ENCODE results near the gene ACTL6A.
"Not testable (repeated sequence)": the region's sequence is repeated elsewhere in the genome, so short reads cannot be mapped to it uniquely, and the experiment has no call there.

Gene ACTL6A

DNA sequence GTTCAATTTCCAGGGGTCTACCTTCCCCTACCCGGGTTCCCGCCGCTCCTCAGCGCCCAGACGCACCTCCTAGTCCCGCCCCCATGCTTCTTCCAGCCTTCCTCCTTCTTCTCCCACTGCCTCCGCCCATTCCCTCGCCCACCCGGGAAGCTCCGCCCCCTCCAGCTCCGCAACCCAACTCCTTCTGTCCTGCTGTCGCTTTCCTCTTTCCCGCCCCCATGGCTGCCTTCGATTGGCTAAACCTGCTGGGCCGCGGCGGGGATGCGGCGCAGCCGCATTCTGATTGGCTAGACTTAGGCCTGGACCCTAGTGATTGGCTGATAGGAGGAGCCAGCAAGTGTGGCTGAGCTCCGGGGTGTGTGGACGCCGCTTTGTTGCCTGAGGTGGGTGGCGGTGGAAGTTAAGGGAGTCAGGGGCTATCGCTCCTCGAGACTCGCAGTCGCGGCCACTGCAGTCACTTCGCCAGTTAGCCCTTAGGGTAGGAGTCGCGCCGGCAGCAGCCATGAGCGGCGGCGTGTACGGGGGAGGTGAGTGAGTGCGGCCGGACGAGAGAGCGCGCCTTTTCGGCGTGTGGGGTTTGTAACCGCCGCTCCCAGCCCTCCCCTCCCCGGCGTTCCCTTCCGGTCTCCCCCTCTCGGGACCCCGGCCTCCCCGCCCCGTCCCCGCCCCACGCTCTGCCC, at the start of gene ACTL6A:
Gene ACTL6A, plus strand, starts transcription at position 336 of the 680 bp plus-strand sequence. Its CDS starts 167 bp downstream, at position 503.
- DNase-seq (peak; percentile 99), ATAC-seq (peak; percentile 97)
- H3K4me1 Mint-ChIP-seq, result peaks cover 37% of the 10 kb centered on the region
- peak within 1 kb of the TSS; percentile 93 for H3K4me3 Mint-ChIP-seq
- H3K27me3 Mint-ChIP-seq, result peaks cover 2% of the 10 kb centered on the region
- H3K36me3 Mint-ChIP-seq (ENCODE audit: low read depth), result peaks cover 6% of the 10 kb centered on the region
- peak within 1 kb of the TSS; percentile 97 for H3K27ac Mint-ChIP-seq
- H3K9me3 Mint-ChIP-seq, result no peaks in the 10 kb centered on the region

DNA sequence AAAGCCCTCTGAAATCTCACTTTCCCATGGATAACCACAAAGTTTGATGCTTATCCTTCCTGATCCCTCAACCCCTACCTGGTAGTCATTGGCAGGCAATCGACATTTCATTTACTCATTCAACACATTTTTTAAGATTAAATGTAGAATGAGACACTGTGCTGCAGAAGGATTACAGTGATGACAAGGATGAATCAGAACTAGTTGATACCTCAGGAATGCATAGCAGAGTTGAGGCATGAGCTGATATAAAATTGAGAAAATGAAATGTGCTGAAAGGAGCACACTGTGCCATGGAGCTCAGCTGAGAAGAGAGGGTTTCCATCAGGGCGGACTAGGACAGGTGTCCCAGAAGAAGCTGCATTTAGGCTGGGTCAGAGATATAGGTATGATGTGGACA, 48.9 kb upstream of the ACTL6A start:
- no peak overlapping the region for H3K27ac Mint-ChIP-seq
- DNase-seq, result no peak
- no peak overlapping the region for H3K4me3 Mint-ChIP-seq
- H3K9me3 Mint-ChIP-seq, result peaks cover 4% of the 10 kb centered on the region
- H3K27me3 Mint-ChIP-seq, result no peaks in the 10 kb centered on the region
- no peaks in the 10 kb centered on the region for H3K36me3 Mint-ChIP-seq (ENCODE audit: low read depth)
- H3K4me1 Mint-ChIP-seq, result no peaks in the 10 kb centered on the region
- ATAC-seq, result no peak

DNA sequence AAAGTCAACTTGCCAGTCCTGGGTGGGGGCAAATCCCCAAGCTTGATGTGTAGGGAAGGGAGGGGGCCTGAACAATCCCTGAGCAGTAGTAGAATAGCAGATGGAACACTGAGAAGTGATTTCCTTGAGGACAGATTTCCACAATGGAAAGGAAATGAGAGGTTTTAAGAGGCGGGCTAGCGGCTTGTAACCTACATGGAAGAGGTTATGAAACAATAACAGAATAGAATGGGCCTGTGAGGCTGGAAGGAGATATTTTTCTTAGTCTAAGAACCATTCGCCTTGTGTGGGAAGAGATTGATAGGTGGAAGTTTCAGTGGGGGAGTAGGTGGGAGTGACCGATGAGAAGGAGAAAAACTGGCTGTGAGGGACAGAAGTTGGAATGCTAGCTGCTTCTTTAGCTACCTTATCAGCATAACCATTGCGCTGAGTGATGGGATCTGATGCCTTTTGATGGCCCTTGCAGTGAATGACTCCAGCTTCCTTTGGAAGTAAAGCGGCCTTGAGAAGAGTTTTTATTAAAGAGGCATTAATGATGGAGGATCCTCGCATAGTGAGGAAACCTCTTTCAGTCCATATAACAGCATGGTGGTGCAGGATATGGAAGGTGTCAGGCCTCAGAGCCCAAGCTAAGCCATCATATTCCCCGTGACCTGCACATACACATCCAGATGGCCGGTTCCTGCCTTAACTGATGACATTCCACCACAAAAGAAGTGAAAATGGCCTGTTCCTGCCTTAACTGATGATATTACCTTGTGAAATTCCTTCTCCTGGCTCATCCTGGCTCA, 46.1 kb upstream of the ACTL6A start:
- H3K27ac Mint-ChIP-seq; H3K27me3 Mint-ChIP-seq; H3K4me1 Mint-ChIP-seq; ATAC-seq; H3K4me3 Mint-ChIP-seq; H3K36me3 Mint-ChIP-seq (ENCODE audit: low read depth); H3K9me3 Mint-ChIP-seq; DNase-seq: not testable (repeated sequence)

DNA sequence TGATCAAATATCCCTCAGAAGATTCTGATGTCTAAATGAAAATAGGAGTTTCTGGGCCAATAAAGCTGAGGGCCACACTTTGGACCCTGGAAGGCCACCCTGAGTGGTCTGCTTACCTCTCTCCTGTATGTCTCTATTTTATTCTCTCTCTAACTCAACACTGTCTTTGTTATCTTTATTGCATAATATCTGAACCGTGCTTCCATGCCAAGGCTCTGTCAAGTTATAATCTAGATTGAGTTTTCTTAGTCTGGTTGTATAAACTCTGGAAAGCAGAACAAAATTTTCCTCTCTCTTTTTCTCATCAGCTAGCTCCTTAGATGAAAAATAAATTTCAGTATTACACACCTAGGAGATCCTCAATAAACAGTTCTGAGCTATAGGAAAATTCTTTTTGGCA, 36.2 kb upstream of the ACTL6A start:
- DNase-seq (no peak), ATAC-seq (no peak)
- H3K4me3 Mint-ChIP-seq, result no peak overlapping the region
- H3K27ac Mint-ChIP-seq, result no peak overlapping the region
- H3K36me3 Mint-ChIP-seq (ENCODE audit: low read depth), result no peaks in the 10 kb centered on the region
- H3K4me1 Mint-ChIP-seq, result no peaks in the 10 kb centered on the region
- no peaks in the 10 kb centered on the region for H3K9me3 Mint-ChIP-seq
- peaks cover 2% of the 10 kb centered on the region for H3K27me3 Mint-ChIP-seq

DNA sequence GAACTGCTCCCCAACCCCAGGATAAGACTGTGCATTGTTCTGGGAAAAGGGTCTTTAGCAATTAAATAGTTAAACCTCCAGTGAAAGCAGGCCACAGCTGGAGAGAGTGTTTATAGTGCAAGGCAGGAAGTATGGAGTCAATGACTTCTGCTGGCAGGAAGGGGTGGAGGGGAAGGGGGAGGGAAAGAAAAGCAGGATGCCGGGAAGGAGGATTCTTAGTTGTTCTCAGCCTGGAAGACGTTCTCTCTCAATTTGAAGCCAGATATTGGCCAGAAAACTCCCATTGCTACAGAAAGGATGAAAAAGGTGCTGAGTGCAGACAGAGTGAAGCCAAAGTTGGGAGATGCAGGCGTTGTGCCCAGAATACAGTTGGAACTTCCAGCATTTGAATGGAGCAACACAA, 35.7 kb upstream of the ACTL6A start:
- ATAC-seq (no peak), DNase-seq (no peak)
- Mint-ChIP-seq H3K9me3 (no peaks in the 10 kb centered on the region), H3K4me1 (no peaks in the 10 kb centered on the region), H3K27me3 (peaks cover 2% of the 10 kb centered on the region), H3K4me3 (no peak overlapping the region), H3K36me3 (ENCODE audit: low read depth) (no peaks in the 10 kb centered on the region), H3K27ac (no peak overlapping the region)

DNA sequence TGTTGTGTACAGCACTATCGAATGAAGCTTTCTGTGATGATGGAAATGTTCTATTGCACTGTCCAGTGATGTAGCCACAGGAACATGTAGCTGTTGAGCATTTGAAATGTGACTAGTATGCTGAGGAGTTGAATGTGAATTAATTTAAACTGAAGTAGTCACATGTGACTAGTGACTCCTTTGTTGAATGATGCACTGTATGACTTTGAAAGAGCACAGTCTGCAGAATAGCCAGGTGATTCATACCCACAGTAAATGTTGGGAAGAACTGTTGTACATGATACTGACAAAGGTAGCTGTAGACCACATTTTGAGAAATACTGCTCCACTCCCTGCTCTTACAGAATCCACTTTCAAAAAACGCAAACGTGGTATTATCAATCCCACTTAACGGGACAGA, 34.0 kb upstream of the ACTL6A start:
- Mint-ChIP-seq H3K27me3 (peaks cover 2% of the 10 kb centered on the region), H3K9me3 (no peaks in the 10 kb centered on the region), H3K27ac (no peak overlapping the region), H3K36me3 (ENCODE audit: low read depth) (no peaks in the 10 kb centered on the region), H3K4me1 (no peaks in the 10 kb centered on the region), H3K4me3 (no peak overlapping the region)
- ATAC-seq (no peak), DNase-seq (no peak)

DNA sequence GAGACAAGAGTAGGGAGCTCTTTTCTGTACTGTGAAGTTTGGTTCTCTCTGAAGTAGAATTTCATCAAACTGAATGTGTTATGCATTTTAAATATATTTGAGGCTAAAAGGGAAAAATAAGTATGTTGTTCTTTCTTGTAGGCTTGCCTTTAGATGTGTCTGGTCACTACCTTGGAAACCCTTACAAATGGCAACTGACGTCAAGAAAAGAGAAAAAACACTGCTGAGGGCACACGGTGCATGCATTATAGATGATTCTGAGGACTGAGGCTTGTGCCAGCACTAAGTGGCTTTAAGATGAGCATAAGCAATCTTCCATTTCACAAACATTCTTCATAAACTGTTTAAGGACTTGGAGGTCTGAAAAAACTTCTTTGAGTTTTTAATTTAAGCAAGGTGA, 31.1 kb upstream of the ACTL6A start:
- no peaks in the 10 kb centered on the region for H3K4me1 Mint-ChIP-seq
- H3K27me3 Mint-ChIP-seq, result peaks cover 9% of the 10 kb centered on the region
- H3K36me3 Mint-ChIP-seq (ENCODE audit: low read depth), result no peaks in the 10 kb centered on the region
- DNase-seq, result no peak
- H3K9me3 Mint-ChIP-seq, result no peaks in the 10 kb centered on the region
- no peak overlapping the region for H3K27ac Mint-ChIP-seq
- no peak overlapping the region for H3K4me3 Mint-ChIP-seq
- no peak for ATAC-seq

DNA sequence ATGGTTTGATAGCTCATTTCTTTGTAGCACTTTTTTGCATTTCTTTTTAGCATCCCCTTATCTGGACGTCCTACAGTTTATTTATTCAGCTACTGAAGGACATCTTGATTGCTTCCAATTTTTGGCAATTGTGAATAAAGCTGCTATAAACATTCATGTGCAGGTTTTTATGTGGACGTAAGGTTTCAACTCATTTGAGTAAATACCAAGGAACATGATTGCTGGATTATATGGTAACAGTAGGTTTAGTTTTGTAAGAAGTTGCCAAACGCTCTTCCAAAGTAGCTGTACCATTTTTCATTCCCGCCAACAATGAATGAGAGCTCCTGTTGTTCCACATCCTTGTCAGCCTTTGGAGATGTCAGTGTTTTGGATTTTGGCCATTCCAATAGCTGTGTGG, 29.5 kb upstream of the ACTL6A start:
- H3K27me3 Mint-ChIP-seq, result peaks cover 7% of the 10 kb centered on the region
- ATAC-seq (no peak), DNase-seq (no peak)
- no peaks in the 10 kb centered on the region for H3K9me3 Mint-ChIP-seq
- H3K36me3 Mint-ChIP-seq (ENCODE audit: low read depth), result no peaks in the 10 kb centered on the region
- H3K27ac Mint-ChIP-seq, result no peak overlapping the region
- no peaks in the 10 kb centered on the region for H3K4me1 Mint-ChIP-seq
- H3K4me3 Mint-ChIP-seq, result no peak overlapping the region

DNA sequence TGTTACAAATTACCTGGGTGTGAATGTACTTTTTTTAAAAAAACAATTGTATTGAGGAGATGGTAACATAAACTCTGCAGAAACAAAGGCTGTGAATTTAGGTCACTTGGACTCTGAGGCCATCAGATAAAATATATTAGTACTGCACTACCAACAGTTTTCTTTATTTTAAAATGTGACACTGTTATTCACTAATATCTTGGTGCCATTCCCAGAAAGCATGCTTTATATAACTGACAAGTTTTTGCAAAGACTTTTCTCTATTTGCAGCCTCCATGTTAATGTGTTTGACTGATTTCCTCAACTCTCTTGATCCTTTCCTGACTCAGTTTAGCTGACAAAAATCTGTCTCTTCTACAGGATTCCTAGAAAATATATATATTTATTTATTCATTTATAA, 26.5 kb upstream of the ACTL6A start:
- DNase-seq, result no peak
- no peak overlapping the region for H3K4me3 Mint-ChIP-seq
- peaks cover 7% of the 10 kb centered on the region for H3K27me3 Mint-ChIP-seq
- no peaks in the 10 kb centered on the region for H3K36me3 Mint-ChIP-seq (ENCODE audit: low read depth)
- no peaks in the 10 kb centered on the region for H3K9me3 Mint-ChIP-seq
- ATAC-seq, result no peak
- H3K4me1 Mint-ChIP-seq, result no peaks in the 10 kb centered on the region
- H3K27ac Mint-ChIP-seq, result no peak overlapping the region

DNA sequence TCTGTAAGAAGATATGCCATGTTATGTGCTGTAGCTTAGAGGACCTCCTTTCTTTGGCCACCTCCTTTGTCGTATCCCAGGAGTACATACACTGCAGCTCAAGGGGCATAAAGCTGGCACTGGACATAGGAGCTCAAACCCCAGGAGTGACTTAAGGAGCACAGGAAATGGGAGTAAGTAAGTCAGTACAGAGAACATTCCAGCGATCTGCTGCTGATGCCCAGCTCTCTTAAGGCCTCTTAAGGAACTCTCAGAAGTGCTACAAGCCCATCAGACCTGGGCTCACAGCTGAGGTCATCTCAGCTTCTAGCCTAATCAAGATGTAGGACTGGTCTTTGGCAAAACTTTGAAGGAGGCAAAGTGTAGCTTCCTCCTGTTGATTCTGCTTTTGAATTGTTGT, 21.6 kb upstream of the ACTL6A start:
- H3K36me3 Mint-ChIP-seq (ENCODE audit: low read depth), result no peaks in the 10 kb centered on the region
- no peak overlapping the region for H3K4me3 Mint-ChIP-seq

DNA sequence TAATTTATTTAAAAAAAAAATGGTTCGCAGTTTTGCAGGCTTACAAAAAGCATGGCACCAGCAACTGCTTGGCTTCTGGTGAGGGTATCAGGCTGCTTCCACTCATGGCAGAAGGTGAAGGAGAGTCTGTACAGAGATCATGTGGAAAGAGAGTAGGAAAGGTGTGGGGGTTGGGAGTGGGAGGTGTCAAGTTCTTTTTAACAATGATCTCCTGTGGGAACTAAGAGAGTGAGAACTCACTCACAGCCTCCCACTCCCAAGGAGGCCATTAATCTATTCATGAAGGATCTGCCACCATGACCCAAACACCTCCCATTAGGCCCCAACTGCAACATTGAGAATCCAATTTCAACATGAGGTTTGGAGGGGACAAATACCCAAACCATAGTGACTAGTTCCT, 21.1 kb upstream of the ACTL6A start:
- no peak for DNase-seq
- no peak overlapping the region for H3K4me3 Mint-ChIP-seq
- no peak for ATAC-seq
- H3K36me3 Mint-ChIP-seq (ENCODE audit: low read depth), result no peaks in the 10 kb centered on the region
- no peaks in the 10 kb centered on the region for H3K4me1 Mint-ChIP-seq
- H3K27ac Mint-ChIP-seq, result no peak overlapping the region
- no peaks in the 10 kb centered on the region for H3K9me3 Mint-ChIP-seq
- H3K27me3 Mint-ChIP-seq, result peaks cover 2% of the 10 kb centered on the region

More for the DNA sequence above, 21.6 kb upstream of the ACTL6A start:
- Mint-ChIP-seq H3K27me3 (peaks cover 2% of the 10 kb centered on the region), H3K27ac (no peak overlapping the region), H3K4me1 (no peaks in the 10 kb centered on the region), H3K9me3 (no peaks in the 10 kb centered on the region)
- no peak for ATAC-seq
- no peak for DNase-seq

DNA sequence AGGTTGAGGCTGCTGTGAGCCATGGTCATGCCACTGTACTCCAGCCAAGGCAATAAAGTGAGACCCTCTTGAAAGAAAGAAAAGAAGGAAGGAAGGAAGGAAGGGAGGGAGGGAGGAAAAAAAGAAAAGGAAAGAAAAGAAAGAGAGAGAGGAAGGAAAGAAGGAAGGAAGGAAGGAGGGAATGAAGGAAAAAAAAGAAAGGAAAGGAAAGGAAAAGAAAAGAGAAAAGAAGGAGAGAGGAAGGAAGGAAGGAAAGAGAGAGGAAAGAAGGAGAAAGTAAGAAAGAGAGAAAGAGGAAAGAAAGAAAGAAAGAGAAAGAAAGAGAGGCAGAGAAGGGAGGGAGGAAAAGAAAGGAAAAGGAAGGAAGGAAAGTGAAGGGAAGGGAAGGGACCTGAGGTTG, 20.4 kb upstream of the ACTL6A start:
- Mint-ChIP-seq H3K9me3 (no peaks in the 10 kb centered on the region), H3K4me3 (no peak overlapping the region), H3K36me3 (ENCODE audit: low read depth) (no peaks in the 10 kb centered on the region), H3K27ac (no peak overlapping the region), H3K27me3 (peaks cover 2% of the 10 kb centered on the region), H3K4me1 (no peaks in the 10 kb centered on the region)
- no peak for DNase-seq
- ATAC-seq, result no peak

DNA sequence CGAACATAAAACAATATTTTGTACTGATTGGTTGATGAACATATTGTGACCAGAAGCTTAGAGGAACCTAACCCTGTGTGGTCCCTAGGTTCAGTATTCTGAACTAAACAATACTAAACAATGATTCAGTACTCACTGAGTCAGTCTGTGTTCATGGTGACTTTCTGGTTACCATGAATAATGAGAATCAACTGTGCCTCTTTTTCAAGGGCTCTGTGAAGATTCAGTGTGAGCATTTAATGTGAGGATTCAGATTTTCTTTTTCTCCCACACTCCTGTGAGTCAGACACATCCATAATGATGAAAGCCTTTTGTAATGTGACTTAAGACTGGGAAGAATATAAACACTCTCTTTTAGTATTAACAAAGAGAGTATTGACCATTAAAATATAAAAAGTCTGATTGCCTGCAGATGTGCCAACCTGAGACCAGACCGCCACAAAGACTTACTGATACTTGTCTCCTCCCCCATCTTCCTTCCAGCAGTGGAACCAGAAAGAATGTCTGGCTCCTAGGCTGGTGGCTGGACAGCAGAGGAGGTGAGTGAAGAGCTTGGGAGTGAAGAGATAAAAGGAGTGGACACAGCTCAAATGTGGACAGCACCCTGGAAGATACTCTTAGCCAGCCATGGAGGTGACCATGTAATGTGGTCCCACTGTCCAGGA, 17.6 kb upstream of the ACTL6A start:
- Mint-ChIP-seq H3K4me3 (no peak overlapping the region), H3K27me3 (peaks cover 2% of the 10 kb centered on the region), H3K36me3 (ENCODE audit: low read depth) (no peaks in the 10 kb centered on the region), H3K27ac (no peak overlapping the region), H3K4me1 (no peaks in the 10 kb centered on the region), H3K9me3 (no peaks in the 10 kb centered on the region)
- DNase-seq (no peak), ATAC-seq (peak; percentile 79)

DNA sequence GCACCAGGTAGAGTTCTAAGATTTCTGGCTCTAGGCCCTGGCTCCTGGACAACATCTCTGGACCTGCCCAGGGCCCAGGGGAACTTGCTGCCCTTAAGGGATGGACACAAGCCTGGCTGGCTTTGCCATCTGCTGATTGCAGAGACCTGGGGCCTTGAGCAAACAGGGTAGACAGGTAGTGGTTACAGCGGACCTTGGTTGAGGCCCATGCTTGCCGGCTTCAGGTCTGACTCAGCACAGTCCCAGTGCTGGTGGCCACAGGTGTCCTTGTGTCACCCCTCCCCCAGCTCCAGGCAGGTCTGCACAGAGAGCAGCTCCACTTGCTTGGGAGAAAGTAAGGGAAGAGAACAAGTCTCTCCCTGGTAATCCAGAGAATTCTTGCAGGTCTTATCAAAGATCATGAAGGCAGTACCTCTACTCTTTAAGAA, 15.9 kb upstream of the ACTL6A start:
- Mint-ChIP-seq H3K27me3 (peaks cover 2% of the 10 kb centered on the region), H3K27ac (no peak overlapping the region), H3K4me1 (no peaks in the 10 kb centered on the region), H3K9me3 (no peaks in the 10 kb centered on the region), H3K36me3 (ENCODE audit: low read depth) (no peaks in the 10 kb centered on the region), H3K4me3 (no peak overlapping the region)
- DNase-seq (no peak), ATAC-seq (no peak)

Data from activated naive CD8-positive, alpha-beta T cell treated with anti-CD3 and anti-CD28 coated beads, Interleukin-2, amount 50 U/mL, for 24 hours (primary cell).